Thyroid gland (tissue), 4 donors: Measurements from ENCODE around the gene SORCS2. TPM values are rescaled to one million over a fixed set of nuclear protein-coding genes. Genes with fewer than 3 reads are reported as not detected.

Experiments
- DNase-seq, 2 donors: peaks; one replicate each; pipeline ENCODE4 v3.0.0-alpha.2; 2019
- H3K27ac ChIP-seq, 3 donors: fragments of 200-600 bp; sonication (generic); 1 replicate in 2 of 3; 2 replicates in 1 of 3; pipeline ENCODE4 v1.5.1; 2016 to 2019; ENCODE audit warnings: mild to moderate bottlenecking in 1 of 3, moderate library complexity in 1 of 3
- H3K27me3 ChIP-seq: fragments of 200-600 bp; sonication (generic); one replicate; pipeline ENCODE4 v1.5.1; 2019
- H3K36me3 ChIP-seq, 2 donors: fragments of 200-600 bp; sonication (generic); one replicate each; pipeline ENCODE4 v1.5.1; 2016 to 2019
- H3K4me1 ChIP-seq, 2 donors: fragments of 200-600 bp; sonication (generic); one replicate each; pipeline ENCODE4 v1.5.1; 2017 to 2019
- H3K4me3 ChIP-seq, 3 donors: fragments of 200-600 bp; sonication (generic); replicated peaks in 1 of 3; 1 replicate in 2 of 3; 2 replicates in 1 of 3; pipeline ENCODE4 v1.5.1; 2016; ENCODE audit warnings: mild to moderate bottlenecking in 1 of 3
- H3K9me3 ChIP-seq: fragments of 200-600 bp; sonication (generic); one replicate; pipeline ENCODE4 v1.5.1; 2017
- CTCF ChIP-seq, 6 experiments: fragments of 200-600 bp in 3 of 6; fragments of 450-650 bp in 3 of 6; sonication (generic) in 3 of 6; IDR thresholded peaks; one replicate each; pipeline ENCODE4 v1.5.1; 2016 to 2019; ENCODE audit warnings: antibody characterized with exemption in 6 of 6, mild to moderate bottlenecking in 2 of 6, inconsistent platforms in 1 of 6, moderate library complexity in 1 of 6
- POLR2A ChIP-seq, 2 donors: fragments of 450-650 bp; IDR thresholded peaks; one replicate each; pipeline ENCODE4 v1.6.1; 2017; ENCODE audit warnings: antibody characterized with exemption in 2 of 2, mild to moderate bottlenecking in 2 of 2, moderate library complexity in 1 of 2
- WGBS, 2 donors: methylation state at CpG; one replicate each; pipeline ENCODE4 v1.1.5; 2017; 5-methylcytosine and 5-hydroxymethylcytosine counted together
- intact Hi-C: fragments of 100-400 bp; cut with DNase I; formaldehyde crosslinking; loops from one replicate; pipeline ENCODE4 v1.15.1; 2023
- total RNA-seq, 4 donors: library from RNA; depleted of rRNA; stranded (reverse); fragments of >200 nt; gene quantifications; one replicate each; pipeline ENCODE4 v1.2.3, GENCODE V29; 2016

The SORCS2 gene
- total RNA-seq, 4 donors from 2014 or later: 1.7 to 13.6 (median 3.6) TPM

DNA sequence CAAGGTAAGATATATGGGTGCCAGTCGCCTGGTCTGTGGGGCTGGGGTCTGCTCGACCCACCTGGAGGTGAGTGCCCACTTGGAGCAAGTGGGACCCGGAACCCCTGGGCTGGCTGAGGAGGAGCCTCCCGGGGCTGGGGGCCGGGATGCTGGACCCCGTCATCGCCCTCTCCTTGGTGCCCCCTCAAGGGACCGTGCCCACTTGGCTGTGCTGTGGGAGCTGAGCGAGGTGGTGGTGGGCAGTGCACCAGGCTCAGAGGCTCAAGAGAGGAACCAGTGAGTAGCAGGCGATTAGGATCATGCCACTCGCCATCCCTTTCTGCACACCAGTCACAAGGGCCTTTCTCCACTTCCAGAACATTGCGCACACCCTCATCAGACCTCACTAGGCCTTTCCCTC lies 446.2 kb downstream of the SORCS2 start:
- peaks cover 0 to 9% of the 10 kb centered on the region in 2 donors for H3K4me1 ChIP-seq
- H3K27me3 ChIP-seq: no peaks in the 10 kb centered on the region
- WGBS, 2 donors: 91 to 93% methylated on average over 6 to 12 of the region's 12 CpGs
- no peak for TF ChIP-seq POLR2A (IDR thresholded peaks at IDR 0.05)
- no peak for TF ChIP-seq CTCF (IDR thresholded peaks at IDR 0.05)
- no peaks in the 10 kb centered on the region for H3K36me3 ChIP-seq
- no peaks in the 10 kb centered on the region for H3K9me3 ChIP-seq
- no peak overlapping the region for H3K4me3 ChIP-seq
- H3K27ac ChIP-seq: no peak overlapping the region
- intact Hi-C loops: no loop called here
- no peak for DNase-seq

GRCh38 chr4:7638984-7639789 lies 446.8 kb downstream of the SORCS2 start:
- TF ChIP-seq POLR2A (IDR thresholded peaks at IDR 0.05) (no peak), CTCF (IDR thresholded peaks at IDR 0.05) (no peak)
- H3K27ac ChIP-seq: no peak overlapping the region
- intact Hi-C loops: no loop called here
- H3K4me3 ChIP-seq: no peak overlapping the region
- H3K36me3 ChIP-seq: no peaks in the 10 kb centered on the region
- H3K4me1 ChIP-seq: peaks cover 0 to 9% of the 10 kb centered on the region in 2 donors
- no peaks in the 10 kb centered on the region for H3K27me3 ChIP-seq
- no peak for DNase-seq
- WGBS, 2 donors: 81 to 91% methylated on average over 5 to 6 of the region's 7 CpGs
- no peaks in the 10 kb centered on the region for H3K9me3 ChIP-seq

- intact Hi-C loops: no loop called here
- 82 to 86% methylated on average over 6 of the region's 6 CpGs for WGBS, 2 donors
- TF ChIP-seq POLR2A (IDR thresholded peaks at IDR 0.05) (no peak), CTCF (IDR thresholded peaks at IDR 0.05) (no peak)
- H3K4me1 ChIP-seq: peaks cover 0 to 9% of the 10 kb centered on the region in 2 donors
- DNase-seq: no peak
- H3K9me3 ChIP-seq: no peaks in the 10 kb centered on the region
- no peak overlapping the region for H3K4me3 ChIP-seq
- no peaks in the 10 kb centered on the region for H3K27me3 ChIP-seq
- H3K27ac ChIP-seq: no peak overlapping the region
- H3K36me3 ChIP-seq: no peaks in the 10 kb centered on the region
Measured at GRCh38 chr4:7640136-7640535, 447.8 kb downstream of the SORCS2 start.

DNA sequence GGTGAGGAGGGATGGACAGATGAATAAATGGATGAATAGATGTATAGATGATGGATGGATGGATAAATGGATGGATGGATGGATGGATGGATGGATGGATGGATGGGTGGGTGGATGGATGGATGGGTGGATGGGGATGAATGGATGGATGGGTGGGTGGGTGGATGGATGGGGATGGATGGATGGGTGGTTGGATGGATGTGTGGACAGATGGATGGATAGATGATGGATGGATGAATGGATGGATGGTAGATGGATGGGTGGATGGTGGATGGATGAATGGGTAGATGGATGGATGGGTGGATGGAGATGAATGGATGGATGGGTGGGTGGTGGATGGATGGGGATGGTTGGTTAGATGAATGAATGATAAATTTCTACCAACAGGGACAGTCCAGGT lies 449.4 kb downstream of the SORCS2 start:
- Histone ChIP-seq H3K9me3 (no peaks in the 10 kb centered on the region), H3K4me3 (no peak overlapping the region), H3K36me3 (no peaks in the 10 kb centered on the region), H3K27me3 (no peaks in the 10 kb centered on the region), H3K4me1 (peaks cover 0 to 9% of the 10 kb centered on the region in 2 donors), H3K27ac (no peak overlapping the region)
- no peak for DNase-seq
- intact Hi-C loops: no loop called here
- no peak for TF ChIP-seq CTCF (IDR thresholded peaks at IDR 0.05)
- TF ChIP-seq POLR2A (IDR thresholded peaks at IDR 0.05): no peak

DNA sequence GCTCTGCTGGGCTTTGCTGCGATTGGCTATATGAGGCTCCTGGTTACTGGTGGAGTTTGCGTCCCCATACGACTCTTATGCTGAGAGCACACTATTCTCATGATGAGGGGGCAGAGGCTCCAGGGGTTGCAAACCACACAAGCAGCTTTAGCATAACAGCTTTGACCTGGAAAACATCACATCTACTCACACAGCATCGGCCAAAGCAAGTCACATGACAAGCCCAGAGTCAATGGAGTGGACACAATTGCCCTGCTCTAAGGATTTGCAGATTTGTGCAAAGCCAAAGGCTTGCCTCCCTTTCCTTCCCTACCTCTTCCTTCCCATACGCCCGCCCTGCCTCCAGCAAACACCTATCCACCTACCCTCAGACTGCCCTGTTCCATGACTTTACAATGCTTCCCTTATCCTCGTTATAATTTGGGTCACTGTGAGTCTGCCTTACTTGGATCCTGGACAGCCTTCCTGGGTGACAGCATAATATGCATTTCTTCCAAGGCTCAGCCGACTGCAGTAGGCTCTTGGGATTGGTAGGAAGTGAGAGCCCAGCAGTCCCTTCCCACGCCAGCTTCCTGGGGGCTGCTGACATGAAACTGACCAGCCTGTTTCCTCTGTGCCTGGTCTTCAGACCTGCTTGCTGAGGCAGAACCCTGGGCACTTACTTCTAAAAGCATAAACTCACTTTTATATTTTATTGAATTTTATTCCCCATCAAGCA lies 450.6 kb downstream of the SORCS2 start:
- no peaks in the 10 kb centered on the region for H3K36me3 ChIP-seq
- peaks cover 0 to 9% of the 10 kb centered on the region in 2 donors for H3K4me1 ChIP-seq
- no peaks in the 10 kb centered on the region for H3K9me3 ChIP-seq
- 35 to 41% methylated on average over 9 of the region's 9 CpGs for WGBS, 2 donors
- no peak overlapping the region for H3K27ac ChIP-seq
- no peaks in the 10 kb centered on the region for H3K27me3 ChIP-seq
- H3K4me3 ChIP-seq: no peak overlapping the region
- intact Hi-C loops: no loop called here
- TF ChIP-seq CTCF (IDR thresholded peaks at IDR 0.05) (no peak), POLR2A (IDR thresholded peaks at IDR 0.05) (no peak)
- peak; percentile 38 to 42 for DNase-seq
